Measurements from ENCODE around the gene ERGIC3.
"Not testable (repeated sequence)": the region's sequence is repeated elsewhere in the genome, so short reads cannot be mapped to it uniquely, and the experiment has no call there.

The ERGIC3 gene

DNA sequence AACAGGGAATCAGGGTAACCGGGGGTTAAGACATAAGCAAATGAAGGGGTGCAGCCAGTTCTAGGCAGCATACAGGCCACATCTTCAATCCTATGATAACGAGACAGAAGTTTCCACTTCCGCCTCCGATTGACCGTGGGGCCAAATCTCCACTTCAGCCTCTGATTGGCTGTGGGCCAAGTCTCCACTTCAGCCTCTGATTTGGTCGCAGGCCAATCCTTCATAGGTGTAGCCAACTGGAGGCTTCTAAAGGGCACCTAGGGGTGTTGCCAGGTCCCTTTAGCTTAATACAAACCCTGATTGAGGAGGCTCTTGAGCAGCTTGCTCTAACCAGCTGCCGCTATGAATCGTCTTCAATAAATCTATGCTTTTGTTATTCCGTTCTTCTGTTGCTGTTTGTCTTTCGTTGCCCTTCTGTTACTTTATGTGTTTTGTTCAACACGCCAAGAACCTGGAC, 2.1 kb upstream of the ERGIC3 start:
- no peak overlapping the region for H3K4me3 ChIP-seq (ENCODE audit: low read depth, low read length)
- no peak for DNase-seq (ENCODE audit: low read depth)
- no peak for TF ChIP-seq CTCF (IDR thresholded peaks at IDR 0.05; ENCODE audit: control insufficient read depth, extremely low read depth, insufficient read depth)

- DNase-seq (ENCODE audit: low read depth), result no peak
- peak overlapping the region; percentile 97 for H3K4me3 ChIP-seq (ENCODE audit: low read depth, low read length)
- no peak for TF ChIP-seq CTCF (IDR thresholded peaks at IDR 0.05; ENCODE audit: control insufficient read depth, extremely low read depth, insufficient read depth)
Observed at GRCh38 chr20:35541118-35541782, 628 bp upstream of the ERGIC3 start.

- no peak for TF ChIP-seq CTCF (IDR thresholded peaks at IDR 0.05; ENCODE audit: control insufficient read depth, extremely low read depth, insufficient read depth)
- peak overlapping the region; percentile 97 for H3K4me3 ChIP-seq (ENCODE audit: low read depth, low read length)
- DNase-seq (ENCODE audit: low read depth), result no peak
Observed at GRCh38 chr20:35542990-35543389, 1.1 kb downstream of the ERGIC3 start.

GRCh38 chr20:35544436-35544835, 2.6 kb downstream of the ERGIC3 start:
- DNase-seq (ENCODE audit: low read depth), result no peak
- no peak overlapping the region for H3K4me3 ChIP-seq (ENCODE audit: low read depth, low read length)
- no peak for TF ChIP-seq CTCF (IDR thresholded peaks at IDR 0.05; ENCODE audit: control insufficient read depth, extremely low read depth, insufficient read depth)

GRCh38 chr20:35544941-35545340, 3.1 kb downstream of the ERGIC3 start:
- not testable (repeated sequence) for DNase-seq (ENCODE audit: low read depth); H3K4me3 ChIP-seq (ENCODE audit: low read depth, low read length)

- H3K4me3 ChIP-seq (ENCODE audit: low read depth, low read length), result no peak overlapping the region
- TF ChIP-seq CTCF (IDR thresholded peaks at IDR 0.05; ENCODE audit: control insufficient read depth, extremely low read depth, insufficient read depth), result no peak
- no peak for DNase-seq (ENCODE audit: low read depth)
Observed at GRCh38 chr20:35546127-35546526, 4.2 kb downstream of the ERGIC3 start.

GRCh38 chr20:35547329-35547728, 5.5 kb downstream of the ERGIC3 start:
- DNase-seq (ENCODE audit: low read depth), result no peak
- no peak for TF ChIP-seq CTCF (IDR thresholded peaks at IDR 0.05; ENCODE audit: control insufficient read depth, extremely low read depth, insufficient read depth)
- no peak overlapping the region for H3K4me3 ChIP-seq (ENCODE audit: low read depth, low read length)

Data from LNCaP clone FGC (cell line).